Cardiac fibroblast (primary cell): ENCODE data around the gene SRRD.

ENCODE experiments used
- DNase-seq, 2 donors: peaks; one replicate each; pipeline versions ENCODE4 v3.0.0 to v3.0.0-alpha.2; 2010; ENCODE audit warnings: low read depth in 2 of 2
- H3K4me3 ChIP-seq, 2 donors: replicated peaks in 1 of 2; 1 replicate in 1 of 2; 2 replicates in 1 of 2; pipeline ENCODE4 v1.5.1; 2011; ENCODE audit warnings: low read depth in 2 of 2, low read length in 2 of 2, mild to moderate bottlenecking in 2 of 2, moderate library complexity in 1 of 2
- TF ChIP-seq, protein P1 (sequence below): IDR thresholded peaks from one replicate; pipeline ENCODE4 v1.5.1; 2011; ENCODE audit warnings: low read depth, mild to moderate bottlenecking, low read length, inconsistent platforms

Gene SRRD

GRCh38 chr22:26489447-26490036 is 5.9 kb downstream of the SRRD start:
- DNase-seq: no peak
- H3K4me3 ChIP-seq: no peak overlapping the region
- TF ChIP-seq, protein P1, sequence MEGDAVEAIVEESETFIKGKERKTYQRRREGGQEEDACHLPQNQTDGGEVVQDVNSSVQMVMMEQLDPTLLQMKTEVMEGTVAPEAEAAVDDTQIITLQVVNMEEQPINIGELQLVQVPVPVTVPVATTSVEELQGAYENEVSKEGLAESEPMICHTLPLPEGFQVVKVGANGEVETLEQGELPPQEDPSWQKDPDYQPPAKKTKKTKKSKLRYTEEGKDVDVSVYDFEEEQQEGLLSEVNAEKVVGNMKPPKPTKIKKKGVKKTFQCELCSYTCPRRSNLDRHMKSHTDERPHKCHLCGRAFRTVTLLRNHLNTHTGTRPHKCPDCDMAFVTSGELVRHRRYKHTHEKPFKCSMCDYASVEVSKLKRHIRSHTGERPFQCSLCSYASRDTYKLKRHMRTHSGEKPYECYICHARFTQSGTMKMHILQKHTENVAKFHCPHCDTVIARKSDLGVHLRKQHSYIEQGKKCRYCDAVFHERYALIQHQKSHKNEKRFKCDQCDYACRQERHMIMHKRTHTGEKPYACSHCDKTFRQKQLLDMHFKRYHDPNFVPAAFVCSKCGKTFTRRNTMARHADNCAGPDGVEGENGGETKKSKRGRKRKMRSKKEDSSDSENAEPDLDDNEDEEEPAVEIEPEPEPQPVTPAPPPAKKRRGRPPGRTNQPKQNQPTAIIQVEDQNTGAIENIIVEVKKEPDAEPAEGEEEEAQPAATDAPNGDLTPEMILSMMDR: no peak

DNA sequence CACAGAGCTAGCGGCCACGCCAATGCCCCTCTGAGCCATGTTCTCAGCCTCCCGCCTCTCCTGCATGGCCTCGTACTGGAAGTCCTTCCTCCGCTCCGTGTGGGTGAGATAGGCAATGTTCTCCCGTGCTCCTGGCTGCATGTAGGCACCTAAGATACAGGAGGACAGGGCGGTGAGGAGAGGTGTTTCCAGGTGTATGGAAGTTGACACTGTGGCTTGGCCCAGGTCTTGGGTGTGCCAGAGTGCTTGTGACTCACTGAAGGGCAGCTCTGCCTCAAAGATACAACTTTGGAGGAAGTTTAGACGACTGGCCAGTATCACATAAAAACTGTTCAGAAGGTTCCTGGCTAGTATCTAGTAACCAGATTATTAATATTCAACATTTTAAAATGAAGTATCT is 8.5 kb downstream of the SRRD start:
- TF ChIP-seq, protein P1: no peak

DNA sequence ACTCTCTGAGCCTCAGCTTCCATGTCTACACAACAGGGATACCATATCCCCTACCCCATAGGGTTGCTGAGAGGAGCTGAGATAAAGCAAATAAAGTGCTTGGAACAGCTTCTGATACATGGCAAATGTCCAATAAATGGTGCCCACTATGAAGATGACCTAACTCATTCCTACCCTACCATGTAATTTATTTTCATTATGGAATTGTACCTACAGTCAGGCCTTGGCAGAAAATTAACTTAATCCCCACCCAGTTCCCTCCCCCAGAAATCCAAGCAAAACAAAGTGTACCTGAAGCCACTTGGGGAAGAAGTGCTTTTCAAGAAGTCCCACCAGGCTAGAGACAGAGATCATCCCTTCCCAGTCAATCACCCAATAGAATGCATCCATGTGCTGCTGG is 10.8 kb downstream of the SRRD start:
- TF ChIP-seq, protein P1: no peak
- no peak overlapping the region for H3K4me3 ChIP-seq
- no peak for DNase-seq

More for the DNA sequence above, 8.5 kb downstream of the SRRD start:
- no peak for DNase-seq
- H3K4me3 ChIP-seq: no peak overlapping the region

- H3K4me3 ChIP-seq: no peak overlapping the region
- TF ChIP-seq, protein P1: no peak
- no peak for DNase-seq
Measured at GRCh38 chr22:26496456-26496855, 12.8 kb downstream of the SRRD start.

DNA sequence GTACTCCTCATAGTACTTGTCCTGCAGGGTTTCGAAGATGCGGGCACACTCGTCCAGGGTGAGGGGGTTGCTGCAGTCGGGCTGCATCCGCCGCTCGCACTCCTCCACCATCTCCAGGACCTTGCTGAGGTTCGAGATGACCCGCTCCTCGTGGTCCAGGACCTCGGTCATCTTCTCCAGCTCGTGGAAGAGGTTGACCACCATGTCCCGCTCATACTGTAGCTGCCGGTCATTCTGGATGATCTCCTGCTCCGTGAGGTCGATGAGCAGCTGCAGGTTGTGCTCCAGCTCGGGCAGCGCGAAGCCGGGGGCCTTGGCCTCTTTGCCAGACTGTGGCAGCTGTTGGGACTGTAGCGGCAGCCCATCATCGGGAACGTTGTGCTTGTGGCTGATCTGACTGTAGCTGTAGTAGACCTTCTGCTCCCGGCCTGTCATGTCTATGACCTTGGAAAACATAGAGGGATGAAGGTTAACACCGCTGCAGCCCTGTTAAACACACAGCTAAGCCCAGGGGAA is 15.6 kb downstream of the SRRD start:
- DNase-seq: no peak
- TF ChIP-seq, protein P1: no peak

GRCh38 chr22:26501996-26502395 is 18.3 kb downstream of the SRRD start:
- H3K4me3 ChIP-seq: no peak overlapping the region
- no peak for DNase-seq
- TF ChIP-seq, protein P1: no peak

More for the DNA sequence above, 15.6 kb downstream of the SRRD start:
- no peak overlapping the region for H3K4me3 ChIP-seq
